H7 (cell line): Measurements from ENCODE around the gene IFI35. TPM values are rescaled to one million over a fixed set of nuclear protein-coding genes. Genes with fewer than 3 reads are reported as not detected.
A peak's percentile ranks its signal among the peaks of the same experiment; 100 is the strongest.
"Not testable (repeated sequence)": the region's sequence is repeated elsewhere in the genome, so short reads cannot be mapped to it uniquely, and the experiment has no call there.

ENCODE experiments used
- DNase-seq: peaks from one replicate; pipeline ENCODE4 v3.0.0; 2012
- H3K27me3 ChIP-seq: 2 replicates; pipeline ENCODE4 v1.6.0; 2011; ENCODE audit warnings: mild to moderate bottlenecking, low read length; ENCODE audit not compliant: control insufficient read depth, insufficient read depth
- H3K36me3 ChIP-seq: replicated peaks from 2 replicates; pipeline ENCODE4 v1.5.1; 2011; ENCODE audit warnings: low read length; ENCODE audit not compliant: control insufficient read depth, insufficient read depth
- H3K4me3 ChIP-seq: 2 replicates; pipeline ENCODE4 v1.5.1; 2011; ENCODE audit warnings: low read depth, mild to moderate bottlenecking, control low read depth, low read length, moderate library complexity; ENCODE audit not compliant: insufficient read depth
- total RNA-seq: library from RNA; depleted of rRNA; stranded (reverse); fragments of >200 nt; shearing (Covaris generic); gene quantifications from 2 replicates; pipeline ENCODE4 v1.2.3, GENCODE V29; 2014

Gene IFI35
- total RNA-seq, 1 experiment from 2014 or later = 3.9 TPM

DNA sequence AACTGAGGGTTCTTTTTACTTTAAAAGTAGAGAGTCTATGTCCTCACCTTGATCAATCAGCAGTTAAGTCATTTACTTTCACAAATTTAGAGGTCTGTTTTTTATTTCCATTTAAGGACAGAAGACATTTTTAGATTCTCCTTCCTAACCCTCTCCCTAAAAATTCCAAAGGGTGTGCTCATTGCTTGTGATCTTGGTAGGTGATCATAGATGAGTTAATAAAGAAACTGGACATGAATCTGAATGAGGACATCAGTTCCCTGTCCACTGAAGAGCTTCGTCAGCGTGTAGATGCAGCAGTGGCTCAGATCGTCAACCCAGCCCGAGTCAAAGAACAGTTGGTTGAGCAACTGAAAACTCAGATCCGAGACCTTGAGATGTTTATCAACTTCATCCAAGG, 17.4 kb upstream of the IFI35 start:
- no peaks in the 10 kb centered on the region for H3K27me3 ChIP-seq
- H3K4me3 ChIP-seq = no peak overlapping the region
- H3K36me3 ChIP-seq = peaks cover 19% of the 10 kb centered on the region
- no peak for DNase-seq

DNA sequence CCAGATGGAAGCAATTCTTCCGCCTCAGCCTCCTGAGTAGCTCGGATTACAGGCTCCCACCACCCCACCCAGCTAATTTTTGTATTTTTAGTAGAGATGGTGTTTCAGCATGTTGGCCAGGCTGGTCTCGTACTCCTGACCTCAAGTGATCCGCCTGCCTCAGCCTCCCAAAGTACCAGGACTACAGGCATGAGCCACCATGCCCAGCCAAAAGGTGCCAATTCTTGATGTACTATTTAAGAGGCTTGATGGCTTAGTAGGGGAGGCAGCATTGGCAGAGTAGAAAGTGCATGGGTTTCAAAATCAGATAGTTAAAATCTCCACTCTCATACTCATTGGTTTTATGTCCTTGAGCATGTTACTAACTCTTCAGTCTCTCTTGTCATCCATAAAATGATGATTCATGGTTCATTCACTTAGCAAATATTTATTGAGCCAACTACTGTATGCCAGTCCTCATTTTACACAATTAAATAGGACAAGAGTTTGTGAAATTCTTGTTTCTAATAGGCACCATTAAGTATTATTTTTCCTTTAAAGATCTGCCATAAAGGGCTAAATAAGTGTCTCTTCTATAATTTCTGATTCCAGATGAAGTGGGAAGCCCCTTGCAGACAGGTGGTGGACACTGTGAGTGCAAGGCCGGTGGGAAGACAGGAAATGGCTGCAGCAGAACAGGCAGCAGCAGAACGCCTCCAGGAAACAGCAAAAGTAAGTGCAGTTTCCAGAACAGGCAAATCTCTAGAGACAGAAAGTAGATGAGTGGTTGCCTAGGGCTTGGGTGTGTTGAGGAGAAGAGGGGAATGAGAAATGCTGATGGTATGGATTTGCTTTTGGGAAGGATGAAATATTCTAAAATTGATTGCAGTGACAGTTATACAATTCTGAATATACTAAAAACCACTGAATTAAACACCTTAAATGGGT, 16.6 kb upstream of the IFI35 start:
- Histone ChIP-seq H3K36me3 (peaks cover 19% of the 10 kb centered on the region), H3K27me3 (no peaks in the 10 kb centered on the region), H3K4me3 (no peak overlapping the region)
- no peak for DNase-seq

DNA sequence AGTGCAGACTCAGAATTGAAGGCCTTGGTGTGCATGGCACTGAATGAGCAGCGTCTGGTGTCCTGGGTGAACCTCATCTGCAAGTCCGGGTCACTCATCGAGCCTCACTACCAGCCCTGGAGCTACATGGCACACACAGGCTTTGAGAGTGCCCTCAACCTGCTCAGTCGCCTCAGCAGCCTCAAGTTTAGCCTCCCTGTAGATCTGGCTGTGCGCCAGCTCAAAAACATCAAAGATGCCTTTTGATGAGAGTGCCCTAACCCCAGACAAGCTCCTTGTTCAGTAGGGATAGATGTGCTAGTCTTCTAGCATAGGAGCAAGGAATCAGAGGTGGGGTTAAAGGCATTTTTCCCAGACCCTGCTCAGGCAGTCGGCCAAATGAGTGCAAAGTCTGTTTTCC, 15.1 kb upstream of the IFI35 start:
- Histone ChIP-seq H3K4me3 (no peak overlapping the region), H3K36me3 (peaks cover 19% of the 10 kb centered on the region), H3K27me3 (no peaks in the 10 kb centered on the region)
- no peak for DNase-seq

DNA sequence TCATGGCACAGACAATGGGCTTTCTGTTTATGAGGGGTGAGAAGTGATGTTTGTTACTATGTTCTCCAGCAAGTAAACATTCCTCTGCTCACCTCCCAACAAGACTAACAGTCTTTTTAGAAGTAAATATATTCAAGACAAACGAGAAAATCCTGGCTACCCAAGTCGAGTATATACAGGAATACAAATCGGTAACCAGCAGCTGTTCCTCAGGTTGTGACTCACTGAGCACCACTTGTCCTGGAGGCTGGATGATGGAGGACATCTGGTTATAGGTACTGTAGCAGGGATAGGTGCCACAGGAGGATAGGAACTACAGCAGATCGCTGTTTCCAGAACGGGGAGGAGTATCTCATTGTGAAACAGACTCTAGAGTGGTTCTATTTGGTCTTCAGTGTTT, 13.7 kb upstream of the IFI35 start:
- DNase-seq = no peak
- no peak overlapping the region for H3K4me3 ChIP-seq
- H3K27me3 ChIP-seq = no peaks in the 10 kb centered on the region
- H3K36me3 ChIP-seq = peaks cover 16% of the 10 kb centered on the region

DNA sequence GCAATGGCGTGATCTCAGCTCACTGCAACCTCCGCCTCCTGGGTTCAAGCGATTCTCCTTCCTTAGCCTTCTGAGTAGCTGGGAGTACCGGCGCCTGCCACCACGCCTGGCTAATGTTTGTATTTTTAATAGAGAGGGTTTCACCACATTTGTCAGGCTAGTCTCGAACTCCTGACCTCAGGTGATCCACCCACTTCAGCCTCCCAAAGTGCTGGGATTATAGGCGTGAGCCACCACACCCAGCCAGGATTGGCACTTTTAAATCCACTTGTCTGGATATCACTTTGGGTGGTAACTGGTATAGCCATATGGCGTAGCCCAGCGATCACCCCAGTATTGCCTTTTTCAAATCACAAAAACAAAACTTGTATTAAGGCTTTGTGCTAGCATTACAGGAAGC, 12.7 kb upstream of the IFI35 start:
- not testable (repeated sequence) for DNase-seq
- H3K36me3 ChIP-seq = peaks cover 16% of the 10 kb centered on the region

DNA sequence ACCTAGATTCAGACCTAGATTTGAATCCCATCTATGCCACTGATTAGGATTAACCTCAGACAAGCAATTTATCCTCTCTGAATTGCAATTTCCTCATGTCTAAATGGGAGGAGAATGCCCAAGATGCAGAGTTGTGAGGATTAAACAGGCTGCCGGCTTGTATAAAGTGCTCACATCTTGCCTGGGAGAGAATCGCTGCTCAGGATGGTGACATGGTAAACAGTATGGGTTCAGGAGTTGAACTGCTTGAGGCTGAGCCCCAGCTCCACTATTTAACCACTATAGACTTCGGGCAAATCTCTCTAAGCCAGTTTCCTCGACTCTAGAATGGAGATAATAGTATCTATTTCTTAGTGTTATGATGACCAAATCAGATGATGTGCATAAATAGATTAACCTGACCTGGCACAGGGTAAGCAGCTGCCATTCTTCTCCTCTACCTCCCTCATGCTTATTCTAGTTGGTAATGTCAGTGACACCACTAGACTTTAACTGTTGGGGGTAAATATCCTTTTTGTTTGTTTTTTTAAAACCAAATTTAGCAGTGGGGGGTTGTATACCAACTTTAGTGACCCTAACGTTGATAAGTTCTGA, 9.1 kb upstream of the IFI35 start:
- H3K27me3 ChIP-seq = no peaks in the 10 kb centered on the region
- no peak for DNase-seq
- H3K4me3 ChIP-seq = peak overlapping the region; percentile 28
- H3K36me3 ChIP-seq = peaks cover 24% of the 10 kb centered on the region

More for the DNA sequence above, 12.7 kb upstream of the IFI35 start:
- not testable (repeated sequence) for H3K4me3 ChIP-seq, H3K27me3 ChIP-seq

DNA sequence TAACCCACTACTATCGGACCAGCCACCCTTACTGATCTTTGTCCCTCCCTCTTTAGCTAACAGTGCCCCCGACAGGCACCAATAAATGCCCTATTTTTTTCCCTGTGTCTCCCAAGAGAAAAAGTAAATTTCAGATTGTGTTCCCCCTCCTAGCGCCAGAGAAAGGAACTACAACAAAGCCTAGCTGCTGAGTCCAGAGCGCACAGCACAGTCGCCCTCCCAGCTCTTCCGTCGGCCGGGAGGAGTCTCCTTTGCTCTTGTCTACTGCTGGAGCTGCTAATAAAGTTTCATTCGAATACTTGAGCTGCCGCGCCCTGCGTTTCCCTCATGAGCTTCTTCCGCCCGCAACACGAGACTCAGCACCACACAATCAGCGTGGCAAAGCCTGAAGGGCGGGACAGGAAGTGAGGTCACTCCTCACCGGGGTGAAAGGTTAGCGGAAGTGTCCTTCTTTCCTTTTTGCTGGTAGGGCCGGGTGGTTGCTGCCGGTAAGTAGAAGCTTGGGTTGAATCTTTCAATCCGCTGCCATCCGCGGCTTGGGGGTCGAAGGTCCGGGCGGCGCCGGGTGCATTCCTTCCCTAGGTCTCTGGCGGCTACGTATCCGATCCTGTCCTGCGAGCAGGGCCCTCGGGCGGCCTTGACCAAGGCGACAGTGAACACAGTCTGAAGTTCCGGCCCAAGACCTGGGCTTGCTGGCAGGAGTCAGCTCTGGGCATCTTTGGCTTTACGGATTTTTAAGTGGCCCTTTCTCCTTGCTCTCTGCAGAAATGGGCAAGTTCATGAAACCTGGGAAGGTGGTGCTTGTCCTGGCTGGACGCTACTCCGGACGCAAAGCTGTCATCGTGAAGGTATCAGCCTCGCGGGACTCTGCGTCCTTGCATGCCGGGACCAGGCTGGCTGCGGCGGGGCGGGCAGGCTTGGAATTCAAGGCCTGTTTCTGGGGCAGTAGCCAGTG, 8.3 kb upstream of the IFI35 start, which contains the start of gene RPL27:
Gene RPL27, plus strand, starts transcription at position 436 of the 955 bp plus-strand sequence. Its CDS starts 332 bp downstream, at position 768.
- peak; percentile 93 for DNase-seq
- Histone ChIP-seq H3K4me3 (peak within 1 kb of the TSS; percentile 96), H3K27me3 (no peaks in the 10 kb centered on the region), H3K36me3 (peaks cover 30% of the 10 kb centered on the region)

DNA sequence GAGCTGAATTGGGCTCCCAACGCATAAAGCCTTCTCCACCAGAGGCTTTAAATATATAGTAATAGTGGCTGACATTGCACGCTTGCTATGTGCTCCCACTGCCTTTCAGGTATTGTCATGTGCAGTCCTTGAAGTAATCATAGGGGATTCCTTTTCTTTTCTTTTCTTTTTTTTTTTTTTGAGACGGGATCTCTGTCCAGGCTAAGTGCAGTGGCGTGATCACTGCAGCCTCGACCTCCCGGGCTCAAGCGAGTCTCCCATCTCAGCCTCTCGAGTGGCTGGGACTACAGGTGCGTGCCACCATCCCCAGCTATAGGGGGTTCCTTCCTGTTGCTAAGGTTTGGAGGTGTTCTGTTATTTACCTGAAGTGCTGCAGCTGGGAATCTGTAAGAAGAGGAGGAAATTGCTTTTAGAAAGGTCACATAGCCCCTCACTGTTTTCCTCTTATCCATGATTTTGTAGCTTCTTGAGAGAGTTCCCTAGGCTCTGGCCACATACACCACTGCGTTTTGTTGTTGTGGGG, 7.5 kb upstream of the IFI35 start:
- DNase-seq = no peak
- Histone ChIP-seq H3K36me3 (peaks cover 34% of the 10 kb centered on the region), H3K27me3 (no peaks in the 10 kb centered on the region), H3K4me3 (peak overlapping the region; percentile 96)

DNA sequence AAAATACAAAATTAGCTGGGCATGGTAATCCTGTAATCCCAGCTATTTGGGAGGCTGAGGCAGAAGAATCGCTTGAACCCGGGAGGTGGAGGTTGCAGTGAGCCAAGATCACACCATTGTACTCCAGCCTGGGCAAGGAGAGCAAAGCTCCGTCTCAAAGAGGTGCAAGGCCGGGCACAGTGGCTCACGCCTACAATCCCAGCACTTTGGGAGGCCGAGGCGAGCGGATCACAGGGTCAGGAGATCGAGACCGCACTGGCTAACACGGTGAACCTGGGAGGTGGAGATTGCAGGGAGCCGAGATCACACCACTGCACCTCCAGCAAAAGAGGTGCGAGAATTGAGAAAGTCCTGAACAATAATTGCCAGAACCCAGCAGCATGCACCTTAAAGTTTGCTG, 5.7 kb upstream of the IFI35 start:
- not testable (repeated sequence) for DNase-seq, H3K4me3 ChIP-seq, H3K27me3 ChIP-seq
- H3K36me3 ChIP-seq = peaks cover 34% of the 10 kb centered on the region

DNA sequence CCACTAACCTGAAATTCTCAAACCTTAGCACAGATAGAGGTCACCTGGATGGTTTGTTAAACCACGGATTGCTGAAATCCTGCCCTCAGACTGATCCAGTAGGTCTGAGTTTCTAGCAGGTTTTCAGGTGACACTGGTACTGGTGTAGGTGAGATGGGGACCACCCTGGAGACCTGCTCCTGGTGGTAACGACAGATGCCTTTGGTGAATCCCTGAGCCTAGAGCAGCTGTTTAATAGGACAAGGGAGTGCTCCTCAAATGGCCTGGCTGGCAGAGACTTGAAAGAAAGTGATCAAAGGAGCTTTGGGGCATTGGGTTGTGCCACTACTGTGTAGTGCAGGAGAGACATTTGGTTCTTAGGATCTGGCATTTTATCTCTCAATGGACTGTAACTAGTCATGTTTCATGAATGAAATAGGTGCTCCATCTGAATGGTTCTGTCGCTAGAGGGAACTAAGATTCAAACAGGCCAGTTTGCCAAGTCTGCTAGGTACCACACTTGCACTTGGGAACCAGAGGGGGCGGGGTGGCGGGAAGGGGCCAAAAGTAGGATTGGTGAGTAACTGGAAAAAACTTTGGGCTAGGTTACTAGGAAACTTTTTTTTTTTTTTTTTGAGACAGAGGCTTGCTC, 2.9 kb upstream of the IFI35 start:
- Histone ChIP-seq H3K27me3 (no peaks in the 10 kb centered on the region), H3K4me3 (no peak overlapping the region), H3K36me3 (peaks cover 34% of the 10 kb centered on the region)
- DNase-seq = peak; percentile 57

DNA sequence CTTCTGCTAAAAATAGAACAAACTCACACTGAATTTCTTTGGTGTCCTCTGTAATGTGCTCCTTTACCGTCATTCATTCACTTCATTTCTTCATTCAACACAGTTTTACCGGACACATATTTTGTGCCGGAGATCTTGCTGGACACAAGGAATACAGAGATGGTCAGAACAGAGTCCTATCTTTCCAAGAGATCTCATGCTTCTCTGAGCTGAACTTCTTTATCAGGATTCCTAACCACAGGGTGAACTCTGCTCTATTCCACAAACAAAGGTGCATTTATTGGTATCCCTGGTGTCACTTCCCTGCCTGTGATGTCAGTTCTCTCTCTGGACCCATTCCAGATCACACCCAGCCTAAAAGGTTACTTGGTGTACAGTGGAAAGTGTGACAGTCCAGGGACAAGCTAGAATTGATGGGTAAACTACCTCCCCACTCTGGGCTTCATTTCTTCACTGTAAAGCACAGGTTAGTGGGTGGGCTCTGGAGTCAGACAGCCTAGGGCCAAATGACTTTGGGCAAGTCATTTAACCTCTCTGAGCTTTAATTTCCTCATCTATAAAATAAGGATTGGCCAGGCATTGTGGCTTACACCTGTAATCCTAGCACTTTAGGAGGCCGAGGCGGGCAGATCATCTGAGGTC, 4.2 kb downstream of the IFI35 start:
- H3K27me3 ChIP-seq = no peaks in the 10 kb centered on the region
- no peak for DNase-seq
- peaks cover under 1% of the 10 kb centered on the region for H3K36me3 ChIP-seq
- no peak overlapping the region for H3K4me3 ChIP-seq

DNA sequence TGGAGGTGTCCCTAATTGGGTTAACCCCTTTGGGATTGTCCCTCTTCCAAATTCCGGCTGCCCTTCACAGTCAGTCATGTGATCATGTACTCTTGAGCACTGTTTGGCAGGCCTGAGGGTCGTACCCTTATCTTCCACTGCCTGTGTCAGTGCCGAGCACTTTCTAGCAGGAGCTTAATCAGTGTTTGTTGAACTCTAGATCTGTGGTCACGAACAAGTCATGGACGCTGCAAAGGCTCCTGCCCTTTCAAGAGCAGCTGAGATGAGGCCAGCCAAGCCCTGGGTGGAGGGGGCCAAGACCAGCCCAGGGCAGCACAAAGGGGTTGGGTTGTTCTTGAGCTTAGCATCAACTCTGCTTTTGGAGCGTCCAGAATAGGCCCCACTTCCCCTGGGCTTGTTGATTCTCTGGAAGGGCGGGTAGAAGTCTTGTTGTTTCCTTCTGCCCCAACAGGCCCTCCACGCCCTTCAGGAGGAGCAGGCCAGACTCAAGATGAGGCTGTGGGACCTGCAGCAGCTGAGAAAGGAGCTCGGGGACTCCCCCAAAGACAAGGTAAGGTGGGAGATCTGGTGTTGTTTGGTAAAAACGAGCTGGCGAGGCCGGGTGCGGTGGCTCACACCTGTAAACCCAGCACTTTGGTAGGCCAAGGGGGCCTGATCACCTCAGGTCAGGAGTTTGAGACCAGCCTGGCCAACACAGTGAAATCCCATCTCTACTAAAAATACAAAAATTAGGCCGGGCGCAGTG, 5.3 kb downstream of the IFI35 start:
- H3K27me3 ChIP-seq = no peaks in the 10 kb centered on the region
- DNase-seq = no peak
- no peak overlapping the region for H3K4me3 ChIP-seq
- peaks cover 5% of the 10 kb centered on the region for H3K36me3 ChIP-seq

DNA sequence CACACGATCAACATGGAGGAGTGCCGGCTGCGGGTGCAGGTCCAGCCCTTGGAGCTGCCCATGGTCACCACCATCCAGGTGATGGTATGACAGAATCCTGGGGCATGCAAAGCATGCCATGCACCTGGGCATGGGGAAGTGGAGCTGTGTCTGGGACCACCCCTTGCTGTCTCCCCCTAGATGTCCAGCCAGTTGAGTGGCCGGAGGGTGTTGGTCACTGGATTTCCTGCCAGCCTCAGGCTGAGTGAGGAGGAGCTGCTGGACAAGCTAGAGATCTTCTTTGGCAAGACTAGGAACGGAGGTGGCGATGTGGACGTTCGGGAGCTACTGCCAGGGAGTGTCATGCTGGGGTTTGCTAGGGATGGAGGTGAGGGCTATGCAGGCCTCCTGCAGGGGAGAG, 6.7 kb downstream of the IFI35 start:
- Histone ChIP-seq H3K27me3 (no peaks in the 10 kb centered on the region), H3K36me3 (peaks cover 11% of the 10 kb centered on the region), H3K4me3 (no peak overlapping the region)
- DNase-seq = no peak
